ENCODE data around the gene PIGV.

DNA sequence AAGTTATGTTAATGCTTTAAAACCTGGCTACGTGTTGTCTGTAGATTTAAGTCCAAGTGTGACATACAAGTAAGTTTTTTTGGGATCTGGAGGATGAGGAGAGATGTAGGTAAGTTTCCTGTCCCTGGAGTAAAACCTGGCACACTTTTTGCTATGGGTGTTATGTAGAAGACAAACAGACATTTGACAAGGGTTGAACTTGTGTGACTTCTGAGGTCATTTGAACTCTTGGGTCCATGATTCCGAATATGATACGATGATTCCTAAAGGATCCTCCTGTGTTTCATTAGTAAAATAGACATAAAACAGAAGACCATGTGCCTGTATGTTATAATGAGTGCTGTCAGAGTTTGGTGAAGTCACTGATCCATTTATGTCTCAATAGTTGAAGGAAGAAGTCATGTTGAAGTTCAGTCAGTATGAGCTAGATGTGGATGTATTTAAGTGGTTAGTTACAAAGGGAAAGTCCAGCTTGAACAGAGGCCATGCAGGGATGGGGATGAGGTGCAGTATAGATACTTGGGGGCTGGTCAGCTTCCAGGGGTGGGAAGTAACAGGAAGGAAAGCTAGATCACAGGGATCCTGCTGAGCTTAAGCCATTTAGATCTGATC is 47.6 kb upstream of the PIGV start:
- no peak for TF ChIP-seq GATA2 (IDR thresholded peaks at IDR 0.05; ENCODE audit: low read depth, low read length)
- TF ChIP-seq GATA3 (IDR thresholded peaks at IDR 0.05; ENCODE audit: low read depth, low read length) = no peak
